Mesothelial cell of epicardium (in vitro differentiated cells): ENCODE measurements around the gene FOXD2. TPM values are rescaled to one million over a fixed set of nuclear protein-coding genes. Genes with fewer than 3 reads are reported as not detected.

Experiments
- DNase-seq, 2 experiments: peaks; one replicate each; pipeline ENCODE4 v3.0.0; 2021; ENCODE audit warnings: low spot score in 2 of 2; ENCODE audit not compliant: unreplicated experiment in 2 of 2
- H3K27ac Mint-ChIP-seq: 2 replicates; pipeline ENCODE4 v1.8.0; 2021; ENCODE audit warnings: mixed read lengths
- H3K27me3 Mint-ChIP-seq: 2 replicates; pipeline ENCODE4 v1.8.0; 2021; ENCODE audit warnings: low read depth, mixed read lengths
- H3K36me3 Mint-ChIP-seq: 2 replicates; pipeline ENCODE4 v1.8.0; 2021; ENCODE audit warnings: mixed read lengths
- H3K4me1 Mint-ChIP-seq: 2 replicates; pipeline ENCODE4 v1.8.0; 2021; ENCODE audit warnings: mixed read lengths
- H3K4me3 Mint-ChIP-seq: 2 replicates; pipeline ENCODE4 v1.8.0; 2021; ENCODE audit warnings: mild to moderate bottlenecking, moderate library complexity, mixed read lengths
- H3K9me3 Mint-ChIP-seq: 2 replicates; pipeline ENCODE4 v1.8.0; 2021; ENCODE audit warnings: mixed read lengths
- total RNA-seq: library from RNA; stranded (reverse); gene quantifications from 3 replicates; pipeline ENCODE4 v1.2.1, GENCODE V29; 2021
- TF ChIP-seq, protein P1 (sequence below): fragments of 200-600 bp; sonication (generic); IDR thresholded peaks from one replicate; pipeline ENCODE4 v1.5.0; 2021; ENCODE audit warnings: antibody characterized with exemption; ENCODE audit not compliant: unreplicated experiment

The FOXD2 gene
- total RNA-seq, 1 donor from 2014 or later = 0.98 TPM

DNA sequence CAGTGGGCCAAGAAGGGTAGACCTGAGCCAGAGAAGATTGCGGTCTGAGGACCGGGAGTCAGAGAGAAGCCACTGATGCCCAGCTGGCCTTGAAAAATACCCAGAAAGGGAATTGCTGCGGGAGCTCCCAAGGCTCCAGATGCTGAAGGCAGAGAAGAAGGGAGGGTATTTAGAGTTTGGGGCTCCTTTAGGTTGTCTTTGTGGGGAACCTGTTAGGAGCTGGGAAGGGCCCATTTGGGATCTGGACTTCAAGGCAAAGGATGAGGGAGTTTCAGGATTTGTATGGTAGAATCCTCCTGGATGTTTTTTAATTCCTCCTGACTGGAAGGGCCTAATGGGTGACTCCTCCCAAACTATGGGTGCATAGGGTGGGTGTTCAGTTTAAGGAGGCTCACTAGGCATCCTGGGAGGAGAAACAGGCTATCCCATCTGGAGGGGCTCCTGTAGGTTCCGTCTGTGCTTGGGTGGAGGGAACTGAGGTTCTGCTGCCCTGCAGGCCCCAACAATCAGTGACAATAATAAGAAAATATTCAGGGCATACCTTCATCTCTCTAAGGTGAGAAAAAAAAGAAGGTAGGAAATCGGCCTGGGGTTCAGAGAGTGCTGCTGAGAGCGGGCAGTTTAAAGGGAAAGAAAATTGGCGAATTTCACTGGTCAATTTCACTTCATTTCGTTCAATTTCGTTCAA is 5.1 kb downstream of the FOXD2 start:
- Mint-ChIP-seq H3K9me3 (no peaks in the 10 kb centered on the region), H3K27me3 (peaks cover 3% of the 10 kb centered on the region), H3K4me3 (no peak overlapping the region), H3K4me1 (peaks cover 16% of the 10 kb centered on the region), H3K36me3 (no peaks in the 10 kb centered on the region), H3K27ac (no peak overlapping the region)
- TF ChIP-seq, protein P1, sequence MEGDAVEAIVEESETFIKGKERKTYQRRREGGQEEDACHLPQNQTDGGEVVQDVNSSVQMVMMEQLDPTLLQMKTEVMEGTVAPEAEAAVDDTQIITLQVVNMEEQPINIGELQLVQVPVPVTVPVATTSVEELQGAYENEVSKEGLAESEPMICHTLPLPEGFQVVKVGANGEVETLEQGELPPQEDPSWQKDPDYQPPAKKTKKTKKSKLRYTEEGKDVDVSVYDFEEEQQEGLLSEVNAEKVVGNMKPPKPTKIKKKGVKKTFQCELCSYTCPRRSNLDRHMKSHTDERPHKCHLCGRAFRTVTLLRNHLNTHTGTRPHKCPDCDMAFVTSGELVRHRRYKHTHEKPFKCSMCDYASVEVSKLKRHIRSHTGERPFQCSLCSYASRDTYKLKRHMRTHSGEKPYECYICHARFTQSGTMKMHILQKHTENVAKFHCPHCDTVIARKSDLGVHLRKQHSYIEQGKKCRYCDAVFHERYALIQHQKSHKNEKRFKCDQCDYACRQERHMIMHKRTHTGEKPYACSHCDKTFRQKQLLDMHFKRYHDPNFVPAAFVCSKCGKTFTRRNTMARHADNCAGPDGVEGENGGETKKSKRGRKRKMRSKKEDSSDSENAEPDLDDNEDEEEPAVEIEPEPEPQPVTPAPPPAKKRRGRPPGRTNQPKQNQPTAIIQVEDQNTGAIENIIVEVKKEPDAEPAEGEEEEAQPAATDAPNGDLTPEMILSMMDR = no peak
- DNase-seq = no peak

DNA sequence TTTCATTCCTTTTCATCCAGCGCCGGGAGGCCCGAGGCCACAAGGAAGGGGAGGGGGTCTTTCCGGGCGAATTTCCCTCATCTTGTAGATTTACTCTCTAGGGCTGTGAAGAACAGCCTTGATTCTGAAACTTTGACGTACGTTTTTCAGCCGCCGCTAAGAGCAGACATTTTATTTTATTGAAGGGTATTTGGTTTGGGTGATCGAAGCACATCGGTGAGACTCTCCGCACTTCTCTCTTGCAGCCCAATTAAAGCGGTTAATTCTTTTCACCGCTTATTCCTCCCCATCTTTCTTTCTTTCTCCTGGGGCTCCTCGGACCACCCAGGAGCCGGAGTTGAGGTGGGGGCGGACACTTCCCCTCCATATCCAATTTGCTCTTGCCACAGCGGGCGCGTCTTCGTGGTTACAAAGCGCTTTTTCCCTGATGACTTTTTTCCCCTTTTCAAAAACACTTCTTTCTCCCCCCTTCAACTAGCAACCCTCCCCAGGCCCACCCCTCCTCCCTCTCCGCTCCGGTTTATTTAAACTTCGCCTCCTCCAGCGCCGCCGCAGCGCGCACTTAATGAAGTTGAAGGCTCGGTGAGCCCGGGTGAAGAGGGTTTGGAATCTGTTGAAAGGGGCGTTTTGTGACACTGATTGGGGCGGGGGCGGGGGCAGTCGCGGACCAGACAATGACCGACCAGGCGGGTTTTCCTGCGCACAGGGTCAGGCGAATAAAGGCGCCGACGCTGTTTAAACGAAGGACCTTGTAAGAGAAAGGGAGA is 5.9 kb downstream of the FOXD2 start:
- Mint-ChIP-seq H3K4me1 (peaks cover 16% of the 10 kb centered on the region), H3K4me3 (peak overlapping the region; percentile 20), H3K36me3 (no peaks in the 10 kb centered on the region), H3K27me3 (no peaks in the 10 kb centered on the region), H3K9me3 (no peaks in the 10 kb centered on the region), H3K27ac (no peak overlapping the region)
- DNase-seq = no peak
- TF ChIP-seq, protein P1 = no peak

DNA sequence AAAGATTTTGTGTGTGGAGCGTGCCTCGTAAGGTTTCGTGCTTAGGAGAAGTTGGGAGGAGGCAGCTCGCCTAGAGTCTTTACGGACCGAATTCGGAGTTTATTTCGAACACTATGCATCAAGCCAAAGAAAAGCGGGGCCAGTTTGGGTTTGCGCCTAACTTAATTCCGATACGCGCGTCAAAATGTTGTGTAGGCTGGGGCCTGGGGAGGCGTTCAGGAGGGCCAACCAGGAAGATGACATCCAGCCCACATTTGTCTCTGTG is 6.4 kb downstream of the FOXD2 start:
- H3K4me3 Mint-ChIP-seq = peak overlapping the region; percentile 20
- peaks cover 16% of the 10 kb centered on the region for H3K4me1 Mint-ChIP-seq
- no peak overlapping the region for H3K27ac Mint-ChIP-seq
- no peaks in the 10 kb centered on the region for H3K9me3 Mint-ChIP-seq
- no peak for DNase-seq
- H3K27me3 Mint-ChIP-seq = no peaks in the 10 kb centered on the region
- TF ChIP-seq, protein P1 = no peak
- no peaks in the 10 kb centered on the region for H3K36me3 Mint-ChIP-seq

DNA sequence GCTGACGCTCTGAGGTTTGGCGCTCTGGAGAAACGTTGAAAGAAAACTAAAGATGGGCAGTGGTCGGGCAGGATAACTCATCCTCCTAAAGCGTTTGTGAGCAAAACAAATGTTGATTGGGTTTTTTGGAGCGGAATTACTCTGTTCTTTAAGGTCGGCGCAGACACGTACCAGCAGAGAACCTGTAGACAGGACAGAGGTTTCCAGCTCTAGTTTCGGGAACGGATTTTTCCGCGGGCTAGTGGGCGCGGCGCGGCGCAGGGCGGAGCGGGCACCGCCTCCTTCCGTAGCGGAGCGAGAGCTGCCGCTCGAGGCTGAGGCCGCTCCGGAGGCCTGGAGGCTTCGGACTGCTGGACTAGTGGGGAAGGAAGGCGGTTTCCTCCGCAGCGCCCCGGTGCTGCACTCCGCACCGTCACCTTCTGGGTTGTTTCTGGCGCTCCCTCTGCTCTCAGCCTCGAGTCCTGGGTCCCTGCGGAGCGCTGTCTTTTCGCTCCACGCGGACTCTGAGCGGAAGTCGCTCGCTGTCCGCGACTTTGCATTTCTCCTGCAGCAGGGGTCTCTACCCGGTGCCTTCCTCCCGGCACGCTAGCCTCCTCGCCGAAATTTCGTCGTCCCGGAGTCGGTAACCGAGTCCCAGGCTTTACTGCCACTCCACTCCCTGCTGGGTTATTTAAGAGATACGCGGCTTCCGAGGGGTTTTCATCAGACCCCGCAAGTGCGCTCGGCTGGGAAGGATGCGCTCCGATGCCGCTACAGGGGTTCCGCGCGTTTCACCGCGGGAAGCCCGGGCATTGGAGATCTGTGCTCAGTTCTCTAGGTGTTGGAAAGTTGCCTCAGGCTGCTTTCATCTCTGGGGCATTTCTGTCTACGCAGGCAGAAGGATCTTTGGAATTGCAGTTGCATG is 7.0 kb downstream of the FOXD2 start:
- Mint-ChIP-seq H3K36me3 (no peaks in the 10 kb centered on the region), H3K9me3 (no peaks in the 10 kb centered on the region), H3K27ac (no peak overlapping the region), H3K4me3 (peak overlapping the region; percentile 20), H3K27me3 (no peaks in the 10 kb centered on the region), H3K4me1 (peaks cover 13% of the 10 kb centered on the region)
- TF ChIP-seq, protein P1 = no peak
- peak in 1 of 2 experiments; percentile 58 for DNase-seq

DNA sequence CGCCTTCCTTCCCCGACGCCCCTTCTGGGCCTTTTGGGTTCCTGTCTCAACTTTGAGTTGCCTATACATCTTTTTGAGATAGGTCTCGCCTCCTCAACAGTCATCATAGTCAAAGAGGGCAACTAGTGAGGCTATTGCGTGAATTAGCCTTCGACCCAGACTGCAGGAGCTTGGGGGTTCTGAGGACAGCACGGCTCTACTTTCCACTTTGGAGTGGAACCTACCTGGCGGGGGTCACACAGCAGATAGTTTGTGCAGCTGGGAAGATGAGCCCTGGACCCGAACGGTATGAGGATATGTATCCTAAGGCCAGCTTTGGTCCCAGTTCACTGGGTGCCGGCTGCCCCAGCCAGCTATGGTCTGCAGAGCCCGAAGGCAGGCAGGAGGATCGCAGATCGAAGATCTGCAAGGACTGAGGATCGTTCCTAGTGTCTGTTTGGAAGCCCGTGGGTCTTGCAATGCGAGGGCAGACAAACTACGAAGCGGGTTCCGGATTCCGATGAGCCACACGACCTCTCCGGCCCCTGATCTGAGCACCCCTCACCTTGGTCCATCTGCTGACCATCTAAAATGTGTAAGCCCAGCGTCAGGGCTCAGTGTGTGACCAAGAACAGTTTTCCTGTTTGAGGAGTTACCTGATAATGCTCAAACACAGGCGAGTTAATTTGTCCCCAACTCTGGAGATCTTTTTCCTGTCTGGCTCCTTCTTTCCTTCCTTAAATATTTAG is 8.1 kb downstream of the FOXD2 start:
- no peaks in the 10 kb centered on the region for H3K9me3 Mint-ChIP-seq
- H3K36me3 Mint-ChIP-seq = no peaks in the 10 kb centered on the region
- no peak for DNase-seq
- TF ChIP-seq, protein P1 = no peak
- H3K27ac Mint-ChIP-seq = no peak overlapping the region
- H3K4me3 Mint-ChIP-seq = no peak overlapping the region
- H3K27me3 Mint-ChIP-seq = no peaks in the 10 kb centered on the region
- peaks cover 13% of the 10 kb centered on the region for H3K4me1 Mint-ChIP-seq
